BE2C (cell line): Measurements from ENCODE around the gene DDX4.
"Not testable (repeated sequence)": the region's sequence is repeated elsewhere in the genome, so short reads cannot be mapped to it uniquely, and the experiment has no call there.

Source experiments
- DNase-seq: peaks from one replicate; pipeline ENCODE4 v3.0.0-alpha.2; 2020
- H3K27me3 ChIP-seq: fragments of 250-450 bp; sonication (Bioruptor Pico); 2 replicates; pipeline ENCODE4 v1.5.1; 2020; ENCODE audit warnings: mild to moderate bottlenecking
- H3K36me3 ChIP-seq: fragments of 250-450 bp; sonication (Bioruptor Pico); 2 replicates; pipeline ENCODE4 v1.5.1; 2020; ENCODE audit warnings: mild to moderate bottlenecking
- H3K4me1 ChIP-seq: fragments of 250-450 bp; sonication (Bioruptor Pico); 2 replicates; pipeline ENCODE4 v1.5.1; 2020
- H3K4me3 ChIP-seq: 2 replicates; pipeline ENCODE4 v1.5.1; 2011; ENCODE audit warnings: low read depth, low read length
- H3K9me3 ChIP-seq: fragments of 250-450 bp; sonication (Bioruptor Pico); 2 replicates; pipeline ENCODE4 v1.5.1; 2020
- CTCF ChIP-seq: IDR thresholded peaks from 2 replicates; pipeline ENCODE4 v1.5.1; 2012; ENCODE audit warnings: mild to moderate bottlenecking, low read depth, low read length

The DDX4 gene

GRCh38 chr5:55763746-55764420 lies 26.0 kb downstream of the DDX4 start:
- Histone ChIP-seq H3K9me3 (no peaks in the 10 kb centered on the region), H3K4me1 (no peaks in the 10 kb centered on the region), H3K4me3 (no peak overlapping the region), H3K27me3 (peaks cover 30% of the 10 kb centered on the region), H3K36me3 (no peaks in the 10 kb centered on the region)
- DNase-seq: no peak
- TF ChIP-seq CTCF: no peak

GRCh38 chr5:55768279-55768678 lies 30.4 kb downstream of the DDX4 start:
- no peak for TF ChIP-seq CTCF
- no peaks in the 10 kb centered on the region for H3K36me3 ChIP-seq
- no peak for DNase-seq

GRCh38 chr5:55771175-55771655 lies 33.4 kb downstream of the DDX4 start:
- Histone ChIP-seq H3K4me1 (no peaks in the 10 kb centered on the region), H3K27me3 (peaks cover 14% of the 10 kb centered on the region), H3K4me3 (no peak overlapping the region), H3K36me3 (no peaks in the 10 kb centered on the region), H3K9me3 (no peaks in the 10 kb centered on the region)
- TF ChIP-seq CTCF: no peak
- no peak for DNase-seq

More at GRCh38 chr5:55768279-55768678, 30.4 kb downstream of the DDX4 start:
- no peak overlapping the region for H3K4me3 ChIP-seq
- H3K27me3 ChIP-seq: peaks cover 7% of the 10 kb centered on the region; the same call in 1 of the 2 replicates
- no peaks in the 10 kb centered on the region for H3K4me1 ChIP-seq
- no peaks in the 10 kb centered on the region for H3K9me3 ChIP-seq

- no peaks in the 10 kb centered on the region for H3K36me3 ChIP-seq
- TF ChIP-seq CTCF: no peak
- H3K9me3 ChIP-seq: no peaks in the 10 kb centered on the region
- peaks cover 32% of the 10 kb centered on the region for H3K27me3 ChIP-seq
- no peaks in the 10 kb centered on the region for H3K4me1 ChIP-seq
- H3K4me3 ChIP-seq: no peak overlapping the region
- DNase-seq: no peak
Observed at GRCh38 chr5:55773057-55773456, 35.2 kb downstream of the DDX4 start.

- TF ChIP-seq CTCF: no peak
- DNase-seq: no peak
- H3K4me3 ChIP-seq: no peak overlapping the region
- no peaks in the 10 kb centered on the region for H3K36me3 ChIP-seq
- H3K4me1 ChIP-seq: no peaks in the 10 kb centered on the region
- peaks cover 70% of the 10 kb centered on the region for H3K27me3 ChIP-seq
- H3K9me3 ChIP-seq: no peaks in the 10 kb centered on the region
Observed at GRCh38 chr5:55777332-55777731, 39.5 kb downstream of the DDX4 start.

- Histone ChIP-seq H3K4me1 (no peaks in the 10 kb centered on the region), H3K4me3 (no peak overlapping the region), H3K9me3 (no peaks in the 10 kb centered on the region), H3K36me3 (no peaks in the 10 kb centered on the region), H3K27me3 (no peaks in the 10 kb centered on the region)
- TF ChIP-seq CTCF: no peak
- no peak for DNase-seq
Observed at GRCh38 chr5:55800924-55801323, 63.1 kb downstream of the DDX4 start.

- peaks cover 12% of the 10 kb centered on the region for H3K27me3 ChIP-seq
- not testable (repeated sequence) for H3K4me3 ChIP-seq, H3K4me1 ChIP-seq, H3K36me3 ChIP-seq, DNase-seq, H3K9me3 ChIP-seq
Observed at GRCh38 chr5:55808814-55809213, 71.0 kb downstream of the DDX4 start.

GRCh38 chr5:55815939-55816338 lies 78.1 kb downstream of the DDX4 start:
- peaks cover 46% of the 10 kb centered on the region for H3K27me3 ChIP-seq
- H3K4me1 ChIP-seq, H3K4me3 ChIP-seq, H3K9me3 ChIP-seq, H3K36me3 ChIP-seq, DNase-seq: not testable (repeated sequence)
